BLaER1 (cell line): Measurements from ENCODE around the gene RNF149.
"Not testable (repeated sequence)": the region's sequence is repeated elsewhere in the genome, so short reads cannot be mapped to it uniquely, and the experiment has no call there.

ENCODE experiments used
- H3K27ac ChIP-seq: shearing (Covaris generic); formaldehyde crosslinking; 2 replicates; pipeline ENCODE4 v1.8.1; 2022
- H3K27me3 ChIP-seq: shearing (Covaris generic); formaldehyde crosslinking; 2 replicates; pipeline ENCODE4 v1.8.1; 2022
- H3K36me3 ChIP-seq: shearing (Covaris generic); formaldehyde crosslinking; 2 replicates; pipeline ENCODE4 v1.8.1; 2022
- H3K4me1 ChIP-seq: shearing (Covaris generic); formaldehyde crosslinking; 2 replicates; pipeline ENCODE4 v1.8.1; 2022
- H3K4me2 ChIP-seq: shearing (Covaris generic); formaldehyde crosslinking; 2 replicates; pipeline ENCODE4 v1.8.1; 2022
- H3K4me3 ChIP-seq: shearing (Covaris generic); formaldehyde crosslinking; 2 replicates; pipeline ENCODE4 v1.8.1; 2022
- H3K9ac ChIP-seq: shearing (Covaris generic); formaldehyde crosslinking; 2 replicates; pipeline ENCODE4 v1.8.1; 2022
- H3K9me3 ChIP-seq: shearing (Covaris generic); formaldehyde crosslinking; 2 replicates; pipeline ENCODE4 v1.8.1; 2022
- H4K20me1 ChIP-seq: shearing (Covaris generic); formaldehyde crosslinking; 2 replicates; pipeline ENCODE4 v1.8.1; 2022
- Cebpa-rat ChIP-seq: shearing (Covaris generic); IDR thresholded peaks from 2 replicates; pipeline ENCODE4 v1.8.1; 2022

The RNF149 gene

GRCh38 chr2:101251844-101252407 is 56.6 kb downstream of the RNF149 start:
- Histone ChIP-seq H3K27ac (peak overlapping the region; percentile 68; the same call in 1 of the 2 replicates), H3K4me1 (peaks cover 37% of the 10 kb centered on the region), H3K4me2 (peak overlapping the region; percentile 78), H4K20me1 (peaks cover 38% of the 10 kb centered on the region), H3K9ac (peak overlapping the region; percentile 81), H3K27me3 (no peaks in the 10 kb centered on the region), H3K9me3 (no peaks in the 10 kb centered on the region), H3K4me3 (peak overlapping the region; percentile 100), H3K36me3 (peaks cover 16% of the 10 kb centered on the region)
- no peak for TF ChIP-seq Cebpa-rat

GRCh38 chr2:101251246-101251781 is 57.2 kb downstream of the RNF149 start:
- H3K27ac ChIP-seq, H3K27me3 ChIP-seq, H3K9ac ChIP-seq, H3K4me3 ChIP-seq, H3K9me3 ChIP-seq: not testable (repeated sequence)
- H3K36me3 ChIP-seq = peaks cover 12% of the 10 kb centered on the region
- H4K20me1 ChIP-seq = peaks cover 32% of the 10 kb centered on the region
- peaks cover 37% of the 10 kb centered on the region for H3K4me1 ChIP-seq
- H3K4me2 ChIP-seq = peak overlapping the region; percentile 78

GRCh38 chr2:101249826-101250225 is 58.7 kb downstream of the RNF149 start:
- Histone ChIP-seq H3K9me3 (no peaks in the 10 kb centered on the region), H3K9ac (no peak overlapping the region), H3K36me3 (peaks cover 6% of the 10 kb centered on the region; the same call in 1 of the 2 replicates), H3K4me3 (no peak overlapping the region), H3K27ac (no peak overlapping the region), H3K4me2 (no peak overlapping the region), H3K27me3 (no peaks in the 10 kb centered on the region), H3K4me1 (peaks cover 26% of the 10 kb centered on the region), H4K20me1 (peaks cover 20% of the 10 kb centered on the region)
- TF ChIP-seq Cebpa-rat = no peak

- H4K20me1 ChIP-seq, H3K36me3 ChIP-seq, H3K9me3 ChIP-seq, H3K4me3 ChIP-seq, H3K27me3 ChIP-seq, H3K9ac ChIP-seq, H3K27ac ChIP-seq: not testable (repeated sequence)
- Histone ChIP-seq H3K4me2 (peak overlapping the region; percentile 8; the same call in 1 of the 2 replicates), H3K4me1 (peaks cover 16% of the 10 kb centered on the region)
These were observed 59.7 kb downstream of the RNF149 start for GRCh38 chr2:101248756-101249155.

- H3K4me3 ChIP-seq, H3K4me2 ChIP-seq, H3K9me3 ChIP-seq, H3K27me3 ChIP-seq, H3K27ac ChIP-seq, H3K36me3 ChIP-seq, H3K4me1 ChIP-seq, H3K9ac ChIP-seq, H4K20me1 ChIP-seq: not testable (repeated sequence)
These were observed 63.0 kb downstream of the RNF149 start for GRCh38 chr2:101245468-101245867.

- H3K27ac ChIP-seq, H3K36me3 ChIP-seq, H3K4me3 ChIP-seq, H3K9ac ChIP-seq, H4K20me1 ChIP-seq, H3K4me1 ChIP-seq, H3K9me3 ChIP-seq, H3K4me2 ChIP-seq, H3K27me3 ChIP-seq: not testable (repeated sequence)
These were observed 63.6 kb downstream of the RNF149 start for GRCh38 chr2:101244899-101245298.

- H3K9me3 ChIP-seq, H3K9ac ChIP-seq, H3K27ac ChIP-seq, H3K4me3 ChIP-seq, H3K4me2 ChIP-seq, H3K36me3 ChIP-seq, H3K4me1 ChIP-seq, H3K27me3 ChIP-seq, H4K20me1 ChIP-seq: not testable (repeated sequence)
These were observed 64.1 kb downstream of the RNF149 start for GRCh38 chr2:101244373-101244772.

GRCh38 chr2:101241158-101241557 is 67.3 kb downstream of the RNF149 start:
- no peak overlapping the region for H3K27ac ChIP-seq
- H3K9ac ChIP-seq = no peak overlapping the region
- H4K20me1 ChIP-seq = no peaks in the 10 kb centered on the region
- no peak overlapping the region for H3K4me3 ChIP-seq
- no peaks in the 10 kb centered on the region for H3K27me3 ChIP-seq
- no peak overlapping the region for H3K4me2 ChIP-seq
- H3K9me3 ChIP-seq = peaks cover 15% of the 10 kb centered on the region
- no peak for TF ChIP-seq Cebpa-rat
- no peaks in the 10 kb centered on the region for H3K36me3 ChIP-seq
- H3K4me1 ChIP-seq = no peaks in the 10 kb centered on the region

GRCh38 chr2:101240694-101241093 is 67.8 kb downstream of the RNF149 start:
- not testable (repeated sequence) for H3K27ac ChIP-seq, H3K9ac ChIP-seq, H4K20me1 ChIP-seq, H3K27me3 ChIP-seq, H3K36me3 ChIP-seq, H3K4me1 ChIP-seq, H3K4me2 ChIP-seq, H3K4me3 ChIP-seq
- peaks cover 20% of the 10 kb centered on the region for H3K9me3 ChIP-seq

GRCh38 chr2:101239760-101240118 is 68.8 kb downstream of the RNF149 start:
- H3K9ac ChIP-seq, H4K20me1 ChIP-seq, H3K4me1 ChIP-seq, H3K36me3 ChIP-seq, H3K4me3 ChIP-seq, H3K27me3 ChIP-seq, H3K4me2 ChIP-seq, H3K27ac ChIP-seq: not testable (repeated sequence)
- H3K9me3 ChIP-seq = peaks cover 27% of the 10 kb centered on the region
